ENCODE data around the gene XAB2.

The XAB2 gene

DNA sequence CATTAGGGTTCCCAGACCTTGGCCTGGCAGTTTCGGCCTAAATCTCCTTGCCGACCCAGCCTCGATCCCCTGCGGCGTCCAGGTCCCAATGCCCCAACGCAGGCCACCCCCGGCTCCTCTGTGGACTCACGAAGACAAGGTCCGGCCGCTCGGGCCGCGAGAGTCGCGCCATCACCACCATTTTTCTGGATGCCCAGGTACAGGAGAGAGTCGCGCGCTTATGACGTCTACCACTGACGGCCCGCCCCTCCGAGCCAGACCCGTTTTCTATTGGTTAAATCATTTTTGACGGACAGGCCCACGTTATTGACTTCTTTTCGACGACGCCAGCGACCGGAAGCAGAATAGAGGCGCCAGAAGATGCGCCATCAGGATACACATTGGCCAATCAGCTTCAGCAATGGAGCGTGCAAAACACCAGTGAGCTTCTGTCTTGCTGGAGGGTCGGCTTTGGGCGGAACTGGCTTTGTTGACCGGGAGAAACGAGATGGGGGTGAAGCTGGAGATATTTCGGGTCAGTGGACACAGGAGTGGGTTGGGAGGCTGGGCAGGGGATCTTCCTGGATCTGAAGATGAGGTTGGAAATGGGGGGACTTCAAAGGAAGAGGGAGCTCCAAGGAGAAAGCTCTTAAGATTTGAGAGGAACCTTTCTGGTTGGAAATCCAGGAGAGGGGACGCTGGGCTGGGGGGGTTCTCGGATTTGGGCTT, at the start of gene XAB2, which contains the start of gene PET100:
TSS of gene XAB2 (minus strand) at position 199 of the 708 bp plus-strand sequence. CDS start at position 181, 18 bp downstream.
TSS of gene PET100 (plus strand) at position 447 of the 708 bp plus-strand sequence. CDS start at position 488, 41 bp downstream.
- peak; percentile 95 for DNase-seq (ENCODE audit: low read depth)

DNA sequence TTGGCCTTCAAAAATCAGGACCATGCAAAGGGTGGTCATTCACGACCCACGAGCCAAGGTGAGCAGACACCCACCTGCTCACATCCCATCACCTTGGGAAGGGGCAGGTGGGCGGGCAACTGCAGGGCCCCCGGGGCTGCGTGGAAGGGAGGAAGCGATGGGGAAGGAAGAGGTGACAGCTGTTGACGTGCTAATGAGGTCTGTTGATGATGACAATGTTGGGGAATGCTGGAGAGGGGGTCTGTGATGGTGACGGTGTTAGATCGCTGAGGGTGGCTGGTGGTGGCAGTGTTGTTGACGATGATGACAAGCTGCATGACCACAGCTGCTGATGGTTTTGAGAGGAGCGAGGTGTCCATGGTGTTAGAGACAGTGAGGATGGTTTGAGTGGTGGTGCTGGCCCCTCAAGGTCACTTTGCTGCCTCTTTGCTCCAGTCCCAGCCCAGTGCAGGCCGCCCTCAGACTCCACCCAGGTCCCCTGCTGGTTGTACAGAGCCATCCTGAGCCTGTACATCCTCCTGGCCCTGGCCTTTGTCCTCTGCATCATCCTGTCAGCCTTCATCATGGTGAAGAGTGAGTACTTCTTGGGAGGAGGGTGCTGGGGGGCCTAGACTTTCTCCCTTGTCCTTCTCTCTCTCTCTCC, 48.4 kb upstream of the XAB2 start:
- no peak overlapping the region for H3K4me3 ChIP-seq (ENCODE audit: low read depth, low read length)

More for the DNA sequence above, at the start of gene XAB2, which contains the start of gene PET100:
- peak within 1 kb of the TSS; percentile 77 for H3K4me3 ChIP-seq (ENCODE audit: low read depth, low read length)

DNA sequence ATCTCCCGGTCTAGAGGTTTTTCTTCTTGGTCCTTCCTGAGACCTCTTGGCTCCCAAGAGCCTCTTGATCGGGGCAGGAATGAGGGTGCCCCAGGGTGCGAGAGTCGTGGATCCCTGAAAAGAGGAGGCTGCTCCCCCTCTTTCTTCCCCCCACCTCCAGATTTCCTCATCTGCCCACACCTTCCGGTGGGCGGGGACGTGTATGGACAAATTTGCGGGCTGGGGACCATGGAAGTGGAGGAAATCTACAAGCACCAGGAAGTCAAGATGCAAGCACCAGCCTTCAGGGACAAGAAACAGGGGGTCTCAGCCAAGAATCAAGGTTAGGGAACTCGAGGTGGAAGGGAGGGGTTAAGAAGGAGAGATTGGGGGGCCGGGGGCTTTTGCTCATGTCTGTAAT, 47.5 kb upstream of the XAB2 start, which contains the start of gene MCEMP1:
TSS of gene MCEMP1 (plus strand) at position 237 of the 400 bp plus-strand sequence. CDS start at position 268, 31 bp downstream.
- DNase-seq (ENCODE audit: low read depth), result no peak
- H3K4me3 ChIP-seq (ENCODE audit: low read depth, low read length), result no peak within 1 kb of the TSS

More for the DNA sequence above, 48.4 kb upstream of the XAB2 start:
- no peak for DNase-seq (ENCODE audit: low read depth)

DNA sequence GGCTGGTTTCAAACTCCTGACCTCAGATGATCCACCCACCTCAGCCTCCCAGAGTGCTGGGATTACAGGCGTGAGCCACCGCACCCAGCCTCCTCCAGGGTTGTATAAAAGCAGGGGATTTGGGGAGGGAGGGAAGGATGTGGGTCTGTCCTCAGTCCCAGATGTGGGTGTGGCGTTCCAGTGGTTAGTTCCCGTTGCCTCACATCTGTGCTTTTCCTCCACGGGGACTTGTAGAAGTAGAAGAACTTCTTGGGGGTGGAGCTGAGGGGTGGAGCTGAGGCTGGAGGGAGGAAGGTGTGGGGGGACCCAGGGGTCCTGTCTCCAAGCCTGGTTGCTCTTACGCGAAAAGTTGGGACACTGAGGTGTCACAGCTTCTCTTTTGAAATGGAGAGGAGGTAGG, 47.0 kb upstream of the XAB2 start:
- no peak for DNase-seq (ENCODE audit: low read depth)

DNA sequence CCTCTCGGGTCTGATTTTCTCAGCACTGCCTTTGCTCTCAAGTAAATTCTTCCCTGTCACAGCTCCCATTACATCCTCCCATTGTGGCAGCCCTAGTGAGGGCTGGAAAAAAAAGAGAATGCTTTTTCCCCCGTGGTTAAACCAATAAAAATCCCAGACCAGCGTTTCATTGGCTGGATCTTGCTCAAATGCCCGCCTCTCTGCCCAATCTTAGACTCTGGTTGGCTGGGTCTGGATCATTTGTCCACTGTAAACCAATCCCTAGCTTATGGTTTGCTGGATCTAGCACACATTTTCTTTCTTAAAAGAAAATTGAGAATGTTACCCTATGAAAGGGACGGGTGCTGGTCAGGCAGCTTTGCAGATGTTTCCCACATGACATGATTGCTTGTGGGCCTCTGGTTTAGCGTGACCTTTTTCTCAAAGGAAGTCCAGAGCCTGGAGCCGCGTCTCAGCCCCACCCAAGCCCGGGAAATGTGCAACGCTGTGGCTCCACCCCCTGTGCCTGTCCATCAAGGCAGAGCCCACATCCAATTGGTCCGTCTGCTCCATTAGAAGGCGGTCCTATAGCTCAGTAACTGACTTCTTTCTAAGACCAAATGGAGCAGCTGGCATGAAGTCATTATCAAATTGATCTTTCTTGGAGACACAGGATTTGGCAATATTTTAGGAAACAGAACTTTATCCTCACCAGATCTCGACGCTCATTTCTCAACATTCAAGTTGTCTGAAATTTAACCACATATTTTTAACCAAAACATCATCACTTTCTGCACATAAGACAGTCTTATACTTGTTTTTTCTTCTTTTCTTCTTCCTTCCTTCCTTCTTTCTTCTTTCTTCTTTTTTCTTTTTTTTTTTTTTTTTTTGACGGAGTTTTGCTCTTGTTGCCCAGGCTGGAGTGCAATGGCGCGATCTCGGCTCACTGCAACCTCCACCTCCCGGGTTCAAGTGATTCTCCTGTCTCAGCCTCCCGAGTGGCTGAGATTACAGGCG, 45.0 kb upstream of the XAB2 start:
- no peak for DNase-seq (ENCODE audit: low read depth)
- H3K4me3 ChIP-seq (ENCODE audit: low read depth, low read length), result no peak overlapping the region

More for the DNA sequence above, 47.0 kb upstream of the XAB2 start:
- H3K4me3 ChIP-seq (ENCODE audit: low read depth, low read length), result no peak overlapping the region

DNA sequence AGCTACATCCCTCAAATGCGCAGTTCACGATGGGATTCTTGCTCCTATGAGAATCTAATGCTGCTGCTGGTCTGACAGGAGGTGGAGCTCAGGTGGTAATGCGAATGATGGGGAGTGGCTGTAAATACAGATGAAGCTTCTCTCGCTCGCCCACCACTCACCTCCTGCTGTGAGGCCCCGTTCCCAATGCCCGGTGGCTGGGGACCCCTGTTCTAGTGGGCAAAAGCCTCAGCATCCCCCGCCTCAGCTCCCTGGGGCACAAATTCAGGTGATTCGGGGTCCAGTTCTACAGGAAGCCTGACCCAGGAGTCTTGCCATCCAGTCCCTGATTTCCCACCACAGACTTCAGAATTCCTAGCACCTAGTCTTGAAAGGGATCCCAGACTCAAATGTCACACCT, 43.2 kb upstream of the XAB2 start:
- H3K4me3 ChIP-seq (ENCODE audit: low read depth, low read length), result no peak overlapping the region
- DNase-seq (ENCODE audit: low read depth), result no peak

DNA sequence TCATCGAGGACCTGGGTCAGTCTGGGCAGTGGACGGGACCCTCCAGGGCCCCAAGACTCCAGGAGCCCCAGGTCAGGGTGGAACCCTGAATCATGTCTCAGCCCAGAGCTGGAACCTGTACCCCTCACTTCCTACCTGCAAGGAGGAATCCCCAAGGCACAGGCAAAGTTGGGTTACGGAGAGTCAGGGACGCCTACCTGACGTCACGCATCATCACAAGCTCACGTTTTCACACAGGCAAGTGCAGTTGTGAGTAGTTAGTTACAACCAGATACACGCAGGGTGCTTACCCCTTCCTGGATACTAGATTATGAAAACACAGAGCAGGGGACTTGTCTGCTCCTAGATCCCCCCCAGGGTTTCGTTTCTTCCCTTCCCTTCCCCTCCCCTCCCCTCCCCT, 41.4 kb upstream of the XAB2 start:
- DNase-seq (ENCODE audit: low read depth), result no peak
- no peak overlapping the region for H3K4me3 ChIP-seq (ENCODE audit: low read depth, low read length)

DNA sequence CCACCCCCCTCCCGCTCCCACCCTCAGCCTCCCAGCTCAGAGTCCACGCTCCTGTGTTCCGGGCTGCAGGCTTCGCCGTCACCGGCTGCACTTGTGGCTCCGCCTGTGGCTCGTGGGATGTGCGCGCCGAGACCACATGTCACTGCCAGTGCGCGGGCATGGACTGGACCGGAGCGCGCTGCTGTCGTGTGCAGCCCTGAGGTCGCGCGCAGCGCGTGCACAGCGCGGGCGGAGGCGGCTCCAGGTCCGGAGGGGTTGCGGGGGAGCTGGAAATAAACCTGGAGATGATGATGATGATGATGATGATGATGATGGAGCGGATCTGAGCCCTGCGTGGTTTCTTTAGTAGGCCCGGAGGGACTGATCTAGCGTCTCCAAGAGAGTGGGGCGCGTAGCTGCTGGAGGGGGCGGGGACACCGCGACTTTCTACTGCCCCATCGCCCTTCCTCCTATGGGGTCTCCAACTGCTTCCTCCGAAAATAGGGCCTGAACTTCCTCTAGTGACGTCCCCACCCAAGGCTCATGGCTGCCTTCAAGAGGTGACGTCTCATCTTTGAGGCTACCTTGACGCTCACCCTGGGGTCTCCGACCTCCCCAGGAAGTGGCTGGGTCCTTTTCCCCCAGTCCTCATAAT, 40.9 kb upstream of the XAB2 start:
- peak overlapping the region; percentile 26 for H3K4me3 ChIP-seq (ENCODE audit: low read depth, low read length)
- DNase-seq (ENCODE audit: low read depth), result no peak

DNA sequence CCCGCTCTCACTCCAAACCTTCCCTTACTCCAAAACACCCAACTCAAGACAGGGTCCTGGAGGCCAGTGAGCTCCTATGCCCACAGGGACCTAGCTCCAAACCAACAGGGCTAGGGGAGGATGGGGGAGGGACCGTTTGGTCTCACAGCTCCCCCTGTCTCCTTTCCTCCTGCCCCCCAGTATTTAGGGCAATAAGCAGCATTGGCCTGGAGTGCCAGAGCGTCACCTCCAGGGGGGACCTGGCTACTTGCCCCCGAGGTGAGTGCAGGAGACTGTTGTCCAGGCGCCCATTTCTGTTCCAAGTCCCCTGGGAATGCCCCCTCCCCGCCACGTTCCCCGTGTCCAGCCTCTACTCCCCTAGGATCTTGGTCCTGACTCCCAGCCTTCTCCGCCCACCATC, 40.3 kb upstream of the XAB2 start:
- H3K4me3 ChIP-seq (ENCODE audit: low read depth, low read length), result no peak overlapping the region
- no peak for DNase-seq (ENCODE audit: low read depth)

DNA sequence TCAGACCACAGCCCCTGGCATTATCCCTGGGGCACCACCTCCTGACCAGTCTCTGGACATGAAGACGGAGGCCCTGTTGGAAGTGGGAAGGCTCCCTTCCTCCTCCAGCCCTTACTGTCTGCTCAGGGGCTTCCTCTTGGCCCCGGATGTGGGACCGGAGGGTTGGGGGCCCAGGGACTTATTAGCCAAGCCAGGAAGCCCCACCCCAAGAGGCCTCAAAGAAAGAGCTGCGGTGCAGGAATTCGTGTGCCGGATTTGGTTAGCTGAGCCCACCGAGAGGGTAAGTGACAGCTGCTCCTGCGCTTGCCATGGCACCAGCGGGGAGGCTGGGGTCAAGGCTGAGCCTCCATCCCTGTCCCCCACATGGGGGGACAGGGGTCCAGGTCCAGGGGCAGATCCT, 39.5 kb upstream of the XAB2 start, which contains the start of gene RETN:
TSS of gene RETN (plus strand) at position 208 of the 400 bp plus-strand sequence. CDS start 278 bp downstream, outside the sequence.
- H3K4me3 ChIP-seq (ENCODE audit: low read depth, low read length), result no peak within 1 kb of the TSS
- DNase-seq (ENCODE audit: low read depth), result no peak

DNA sequence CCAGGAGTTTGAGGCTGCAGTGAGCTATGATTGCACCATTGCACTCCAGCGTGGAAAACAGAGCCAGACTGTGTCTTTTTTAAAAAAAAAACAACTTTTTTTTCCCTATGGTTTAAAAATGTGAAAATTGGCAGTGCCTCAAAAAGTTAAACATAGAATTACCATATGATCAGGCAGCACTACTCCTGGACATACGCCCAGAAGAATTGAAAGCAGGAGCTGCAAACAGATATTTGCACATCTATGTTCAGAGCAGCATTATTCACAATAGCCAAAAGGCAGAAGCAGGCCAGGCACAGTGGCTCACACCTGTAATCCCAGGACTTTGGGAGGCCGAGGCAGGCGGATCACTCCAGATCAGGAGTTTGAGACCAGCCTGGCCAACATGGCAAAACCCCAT, 35.7 kb upstream of the XAB2 start:
- no peak overlapping the region for H3K4me3 ChIP-seq (ENCODE audit: low read depth, low read length)
- peak; percentile 37 for DNase-seq (ENCODE audit: low read depth)

DNA sequence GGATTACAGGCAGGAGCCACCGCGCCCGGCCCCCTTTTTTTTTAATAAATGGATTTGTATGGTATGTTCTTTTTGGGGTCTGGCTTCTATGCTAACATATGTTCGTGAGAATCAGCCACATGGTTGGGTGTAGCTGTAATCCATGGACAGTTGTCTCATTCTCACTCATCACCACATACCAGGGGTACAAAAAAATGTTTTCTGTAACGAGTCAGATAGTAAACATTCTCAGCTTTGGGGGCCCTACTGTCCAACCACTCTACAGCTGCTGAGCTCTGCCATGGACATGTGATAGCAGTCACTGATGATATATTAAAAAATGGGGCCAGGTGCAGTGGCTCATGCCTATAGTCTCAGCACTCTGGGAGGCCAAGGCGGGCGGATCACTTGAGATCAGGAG, 34.4 kb upstream of the XAB2 start:
- H3K4me3 ChIP-seq (ENCODE audit: low read depth, low read length), result no peak overlapping the region
- no peak for DNase-seq (ENCODE audit: low read depth)

DNA sequence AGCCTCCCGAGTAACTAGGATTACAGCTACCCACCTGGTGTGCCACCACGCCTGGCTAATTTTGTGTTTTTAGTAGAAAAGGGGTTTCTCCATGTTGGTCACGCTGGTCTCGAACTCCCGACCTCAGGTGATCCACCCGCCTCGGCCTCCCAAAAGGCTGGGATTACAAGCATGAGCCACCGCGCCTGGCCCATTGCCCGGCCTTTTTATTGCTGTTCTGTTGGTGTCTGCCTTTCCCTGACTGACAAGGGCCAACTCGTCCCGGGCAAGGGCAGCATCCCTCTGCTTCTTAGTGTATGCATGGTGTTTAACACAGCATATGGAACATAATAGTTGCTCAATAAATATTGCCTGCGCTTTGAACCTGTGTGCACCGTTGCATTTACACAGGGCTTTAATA, 33.3 kb upstream of the XAB2 start:
- no peak overlapping the region for H3K4me3 ChIP-seq (ENCODE audit: low read depth, low read length)
- no peak for DNase-seq (ENCODE audit: low read depth)

DNA sequence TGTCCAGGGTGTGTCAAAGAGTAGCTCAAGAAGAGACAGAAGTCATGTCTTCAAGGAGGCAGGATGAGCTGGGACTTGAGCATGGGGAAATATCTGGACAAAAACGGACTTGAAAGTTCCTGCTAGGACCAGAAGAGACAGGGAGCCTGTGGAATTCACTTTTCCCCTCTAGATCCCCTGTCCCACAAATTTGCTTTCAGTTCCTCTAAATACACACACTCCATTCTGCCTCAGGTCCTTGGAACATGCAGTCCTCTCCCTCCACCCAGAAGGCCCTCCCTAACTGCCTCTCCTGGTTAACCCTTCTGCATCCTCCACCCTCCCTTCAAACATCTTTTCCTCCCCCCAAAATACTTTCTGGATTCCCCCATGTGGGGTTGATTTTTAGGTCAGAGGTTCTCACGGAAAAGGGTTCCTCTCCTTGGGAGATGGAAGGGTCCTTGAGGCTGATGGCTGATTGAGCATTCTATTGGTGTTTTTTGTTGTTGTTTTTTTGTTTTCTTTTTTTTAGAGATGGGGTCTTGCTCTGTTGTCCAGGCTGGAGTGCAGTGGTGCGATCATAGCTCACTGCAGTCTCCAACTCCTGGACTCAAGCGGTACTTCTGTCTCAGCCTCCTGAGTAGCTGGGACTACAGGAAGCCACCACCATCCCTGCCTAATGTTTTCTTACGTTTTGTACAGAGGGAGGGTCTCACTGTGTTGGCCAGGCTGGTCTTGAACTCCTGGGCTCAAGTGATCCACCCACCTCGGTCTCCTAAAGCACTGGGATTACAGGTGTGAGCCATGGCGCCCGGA, 32.6 kb upstream of the XAB2 start:
- no peak for DNase-seq (ENCODE audit: low read depth)
- no peak overlapping the region for H3K4me3 ChIP-seq (ENCODE audit: low read depth, low read length)

DNA sequence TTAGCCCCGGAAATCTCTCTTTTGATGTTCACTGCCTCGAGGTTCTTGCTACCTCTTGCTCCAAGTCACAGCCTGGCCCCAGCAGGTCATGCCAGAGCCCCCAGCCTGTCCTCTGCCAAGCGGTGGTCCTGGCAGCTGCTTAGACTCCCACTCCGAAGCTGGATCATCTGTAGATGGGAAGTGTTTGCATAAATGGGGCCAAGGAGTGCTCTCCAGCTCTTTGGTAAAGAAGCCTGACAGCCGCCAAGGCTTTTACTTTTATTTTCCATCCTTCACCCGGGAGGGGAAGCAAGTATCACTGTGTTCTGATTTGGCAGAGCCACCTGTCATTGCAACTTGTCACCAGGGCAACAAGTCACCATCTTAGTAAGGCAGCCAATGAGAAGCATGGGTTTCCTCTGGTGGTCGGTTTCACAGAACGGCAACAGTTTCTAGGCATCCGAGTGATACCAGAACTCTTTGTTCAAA, 28.9 kb upstream of the XAB2 start:
- no peak overlapping the region for H3K4me3 ChIP-seq (ENCODE audit: low read depth, low read length)
- DNase-seq (ENCODE audit: low read depth), result no peak

DNA sequence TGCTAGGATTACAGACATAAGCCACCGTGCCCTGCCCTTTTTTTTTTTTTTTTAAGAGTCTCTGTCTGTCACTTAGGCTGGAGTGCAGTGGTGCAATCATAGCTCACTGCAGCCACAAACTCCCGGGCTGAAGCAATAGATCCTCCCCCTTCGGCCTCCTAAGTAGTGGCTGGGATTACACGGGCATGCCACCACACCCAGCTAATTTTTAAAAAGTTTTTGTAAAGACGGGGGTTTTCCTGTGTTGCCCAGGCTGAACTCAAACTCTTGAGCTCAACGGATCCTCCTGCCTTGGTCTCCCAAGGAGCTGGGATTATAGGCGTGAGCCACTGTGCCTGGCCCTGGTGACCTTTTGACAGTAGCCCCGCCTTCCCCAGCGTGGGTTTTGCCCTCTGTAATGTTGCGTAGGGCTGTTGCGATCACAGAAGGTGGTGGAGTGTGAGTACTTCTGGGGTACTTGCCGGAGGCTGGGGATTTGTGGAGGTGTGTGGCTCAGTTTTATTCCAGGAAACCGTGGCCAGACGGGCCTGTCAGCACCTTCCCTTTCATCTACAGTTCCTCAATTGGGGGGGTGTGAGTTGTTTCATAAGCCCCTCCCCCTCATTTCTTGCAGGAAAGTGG, 27.9 kb upstream of the XAB2 start:
- no peak overlapping the region for H3K4me3 ChIP-seq (ENCODE audit: low read depth, low read length)
- no peak for DNase-seq (ENCODE audit: low read depth)

DNA sequence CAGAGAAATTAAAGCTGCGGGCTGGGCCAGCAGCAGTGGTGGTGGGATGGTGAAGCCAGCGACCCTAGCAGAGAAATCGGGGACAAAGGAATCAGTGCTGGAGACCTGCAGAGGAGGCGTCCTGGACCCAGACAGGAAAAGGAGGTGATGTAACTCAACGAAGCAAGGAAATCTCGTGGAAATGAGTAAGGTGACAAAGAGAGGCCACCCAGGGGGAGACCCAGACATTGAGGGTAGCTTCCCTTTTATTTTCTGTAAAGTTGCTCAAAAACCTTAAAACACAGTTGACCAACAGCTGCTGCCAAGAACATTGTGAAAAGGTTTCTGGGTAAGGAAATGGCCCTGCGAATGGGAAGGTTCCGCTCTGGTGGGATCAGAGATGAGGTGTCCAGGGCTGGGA, 26.2 kb upstream of the XAB2 start:
- H3K4me3 ChIP-seq (ENCODE audit: low read depth, low read length), result no peak overlapping the region
- DNase-seq (ENCODE audit: low read depth), result no peak

DNA sequence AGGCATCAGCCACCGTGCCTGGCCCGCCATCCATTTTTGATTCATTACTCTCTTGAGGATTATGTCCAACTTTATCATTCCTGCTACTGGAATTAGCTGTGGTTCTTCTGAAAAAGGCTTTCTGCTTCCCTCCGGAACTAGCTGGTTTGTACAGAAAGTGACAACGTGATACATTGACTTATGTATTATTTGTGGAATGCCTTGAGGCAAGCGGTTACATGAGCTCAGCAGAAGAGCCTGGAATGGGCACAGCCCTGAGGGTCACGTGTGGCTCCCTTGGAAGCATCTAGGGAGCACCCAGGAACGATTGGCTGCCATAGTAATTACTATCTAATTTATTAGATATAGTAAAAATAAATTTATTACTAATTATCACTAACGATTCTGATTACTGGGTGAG, 25.1 kb upstream of the XAB2 start:
- DNase-seq (ENCODE audit: low read depth), result no peak
- no peak overlapping the region for H3K4me3 ChIP-seq (ENCODE audit: low read depth, low read length)

All from skeletal muscle cell (primary cell).